Measurements from ENCODE around the gene WDR89.

DNA sequence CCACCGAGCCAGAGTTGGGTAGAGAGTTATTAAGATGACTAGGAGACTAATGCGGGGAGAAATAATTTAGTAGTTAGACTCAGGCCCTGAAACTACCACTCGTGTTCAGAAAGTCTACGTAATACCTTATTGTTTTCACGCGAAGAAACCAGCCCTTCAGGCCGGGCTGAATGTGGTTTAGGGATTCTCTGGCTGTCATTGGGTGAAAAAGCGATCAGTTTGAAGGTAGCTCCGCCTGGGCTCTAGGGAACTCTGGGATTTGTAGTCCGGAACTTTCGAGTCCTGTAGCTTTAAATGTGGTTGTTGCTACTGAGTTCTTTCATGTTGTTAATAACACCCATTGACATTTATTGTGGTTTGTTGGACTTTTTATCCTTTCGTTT, 549 bp upstream of the WDR89 start:
- TF ChIP-seq CTCF (IDR thresholded peaks at IDR 0.05 in 8 of 11, conservative IDR thresholded peaks at IDR 0.05 in 3 of 11) (no peak), POLR2A (IDR thresholded peaks at IDR 0.05) (no peak)

All from spleen (tissue), 7 donors.